Measurements from ENCODE around the gene CALHM1. TPM values are rescaled to one million over a fixed set of nuclear protein-coding genes. Genes with fewer than 3 reads are reported as not detected.
"Not testable (repeated sequence)": the region's sequence is repeated elsewhere in the genome, so short reads cannot be mapped to it uniquely, and the experiment has no call there.

Gene CALHM1, protein sequence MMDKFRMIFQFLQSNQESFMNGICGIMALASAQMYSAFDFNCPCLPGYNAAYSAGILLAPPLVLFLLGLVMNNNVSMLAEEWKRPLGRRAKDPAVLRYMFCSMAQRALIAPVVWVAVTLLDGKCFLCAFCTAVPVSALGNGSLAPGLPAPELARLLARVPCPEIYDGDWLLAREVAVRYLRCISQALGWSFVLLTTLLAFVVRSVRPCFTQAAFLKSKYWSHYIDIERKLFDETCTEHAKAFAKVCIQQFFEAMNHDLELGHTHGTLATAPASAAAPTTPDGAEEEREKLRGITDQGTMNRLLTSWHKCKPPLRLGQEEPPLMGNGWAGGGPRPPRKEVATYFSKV
- total RNA-seq, result 0.40 and 0.42 TPM in 2 replicates

- TF ChIP-seq CTCF (IDR thresholded peaks at IDR 0.05), result no peak
- H3K27me3 Mint-ChIP-seq, result peaks cover 2% of the 10 kb centered on the region
- H3K27ac Mint-ChIP-seq, result no peak within 1 kb of the TSS
- no peak for DNase-seq
- no peak within 1 kb of the TSS for H3K4me3 Mint-ChIP-seq
- H3K36me3 Mint-ChIP-seq (ENCODE audit: low read depth), result no peaks in the 10 kb centered on the region
- H3K9me3 Mint-ChIP-seq, result no peaks in the 10 kb centered on the region
- ChIA-PET CTCF (interaction anchor here (0.9 kb wide), 1 partner anchor 27 kb away, joined by 3 read pairs; no protein-coding TSS in a partner anchor), POLR2A (interaction anchor here (1.4 kb wide), 1 partner anchor 9 kb away, joined by 4 read pairs; no protein-coding TSS in a partner anchor)
- ATAC-seq (ENCODE audit: low read depth), result peak; percentile 77
- H3K4me1 Mint-ChIP-seq, result peaks cover 12% of the 10 kb centered on the region
- intact Hi-C loops (cut with micrococcal nuclease), result no loop called here
Observed at GRCh38 chr10:103458720-103459119, at the start of gene CALHM1. Gene CALHM1 (minus strand): TSS chr10:103458900. CDS start chr10:103458751, 149 bp downstream.

GRCh38 chr10:103507235-103508191 lies 48.8 kb upstream of the CALHM1 start:
- ChIA-PET POLR2A (no interaction called here), CTCF (no interaction called here)
- H3K27ac Mint-ChIP-seq, result no peak overlapping the region
- H3K9me3 Mint-ChIP-seq, result no peaks in the 10 kb centered on the region
- H3K4me1 Mint-ChIP-seq, result no peaks in the 10 kb centered on the region
- no peak overlapping the region for H3K4me3 Mint-ChIP-seq
- ATAC-seq (ENCODE audit: low read depth) (no peak), DNase-seq (no peak)
- H3K27me3 Mint-ChIP-seq, result peaks cover 21% of the 10 kb centered on the region
- H3K36me3 Mint-ChIP-seq (ENCODE audit: low read depth), result no peaks in the 10 kb centered on the region
- intact Hi-C loops (cut with micrococcal nuclease), result no loop called here
- TF ChIP-seq CTCF (IDR thresholded peaks at IDR 0.05), result no peak

DNA sequence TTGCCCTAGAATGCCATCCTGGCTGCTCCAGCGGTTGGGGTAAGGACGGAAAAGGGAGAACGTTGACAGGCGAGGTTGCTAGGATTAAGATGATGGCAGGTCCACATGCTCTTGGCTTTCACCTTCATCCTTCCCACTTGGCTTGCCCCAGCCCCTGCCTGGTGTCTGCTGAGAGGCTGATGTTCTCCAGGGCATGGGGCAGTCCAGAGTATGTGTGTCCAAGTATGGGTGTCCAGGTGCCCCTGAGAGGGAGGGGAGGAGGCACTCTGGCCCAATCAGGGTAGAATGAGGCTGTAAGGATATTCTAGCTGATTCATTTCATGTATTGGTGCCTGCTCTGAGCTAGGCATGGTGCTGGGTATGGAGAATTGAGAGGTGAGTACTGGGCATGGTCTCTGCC lies 47.4 kb upstream of the CALHM1 start:
- Mint-ChIP-seq H3K36me3 (ENCODE audit: low read depth) (no peaks in the 10 kb centered on the region), H3K27me3 (peaks cover 31% of the 10 kb centered on the region), H3K4me3 (no peak overlapping the region), H3K4me1 (no peaks in the 10 kb centered on the region), H3K27ac (no peak overlapping the region), H3K9me3 (no peaks in the 10 kb centered on the region)
- TF ChIP-seq CTCF (IDR thresholded peaks at IDR 0.05), result no peak
- POLR2A ChIA-PET, result no interaction called here
- intact Hi-C loops (cut with micrococcal nuclease), result no loop called here
- no peak for DNase-seq
- no peak for ATAC-seq (ENCODE audit: low read depth)
- CTCF ChIA-PET, result no interaction called here

- H3K4me1 Mint-ChIP-seq, result no peaks in the 10 kb centered on the region
- no peak overlapping the region for H3K27ac Mint-ChIP-seq
- peaks cover 38% of the 10 kb centered on the region for H3K27me3 Mint-ChIP-seq
- POLR2A ChIA-PET, result no interaction called here
- H3K9me3 Mint-ChIP-seq, result no peaks in the 10 kb centered on the region
- CTCF ChIA-PET, result interaction anchor here (1.2 kb wide), 1 partner anchor 182 kb away, joined by 4 read pairs; no protein-coding TSS in a partner anchor
- H3K36me3 Mint-ChIP-seq (ENCODE audit: low read depth), result no peaks in the 10 kb centered on the region
- H3K4me3 Mint-ChIP-seq, result no peak overlapping the region
- no peak for TF ChIP-seq CTCF (IDR thresholded peaks at IDR 0.05)
- ATAC-seq (ENCODE audit: low read depth), result no peak
- no peak for DNase-seq
- intact Hi-C loops (cut with micrococcal nuclease), result no loop called here
Observed at GRCh38 chr10:103504181-103504783, 45.6 kb upstream of the CALHM1 start.

DNA sequence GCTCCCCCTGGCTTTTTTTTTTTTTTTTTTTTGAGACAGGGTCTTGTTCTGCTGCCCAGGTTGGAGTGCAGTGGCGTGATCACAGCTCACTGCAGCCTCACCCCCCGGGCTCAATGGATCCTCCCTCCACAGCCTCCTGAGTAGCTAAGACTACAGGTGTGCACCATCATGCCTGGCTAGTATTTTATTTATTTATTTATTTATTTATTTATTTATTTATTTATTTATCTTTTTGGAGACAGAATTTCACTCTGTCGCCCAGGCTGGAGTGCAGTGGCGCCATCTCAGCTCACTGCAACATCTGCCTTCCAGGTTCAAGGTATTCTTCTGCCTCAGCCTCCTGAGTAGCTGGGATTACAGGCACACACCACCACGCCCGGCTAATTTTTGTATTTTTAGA lies 45.1 kb upstream of the CALHM1 start:
- H3K4me3 Mint-ChIP-seq; H3K36me3 Mint-ChIP-seq (ENCODE audit: low read depth); H3K27ac Mint-ChIP-seq; H3K4me1 Mint-ChIP-seq; ATAC-seq (ENCODE audit: low read depth); CTCF ChIA-PET; DNase-seq; intact Hi-C loops (cut with micrococcal nuclease); POLR2A ChIA-PET; H3K9me3 Mint-ChIP-seq: not testable (repeated sequence)
- H3K27me3 Mint-ChIP-seq, result peaks cover 38% of the 10 kb centered on the region

Data from activated B cell treated with CpG ODN at 0.5 μM for 24 hours (primary cell).